Urinary bladder (tissue), 4 donors: ENCODE data around the gene ZNF614. TPM values are rescaled to one million over a fixed set of nuclear protein-coding genes. Genes with fewer than 3 reads are reported as not detected.
"Not testable (repeated sequence)": the region's sequence is repeated elsewhere in the genome, so short reads cannot be mapped to it uniquely, and the experiment has no call there.

Source experiments
- DNase-seq: peaks from one replicate; pipeline ENCODE4 v3.0.0-alpha.2; 2015; ENCODE audit errors: extremely low spot score
- H3K27ac ChIP-seq: one replicate; pipeline ENCODE4 v1.5.1; 2013; ENCODE audit warnings: low read depth, mild to moderate bottlenecking, moderate library complexity
- H3K36me3 ChIP-seq: one replicate; pipeline ENCODE4 v1.6.1; 2013; ENCODE audit warnings: mild to moderate bottlenecking, moderate library complexity; ENCODE audit not compliant: insufficient read depth
- H3K4me1 ChIP-seq: one replicate; pipeline ENCODE4 v1.6.1; 2013; ENCODE audit warnings: mild to moderate bottlenecking, moderate library complexity; ENCODE audit not compliant: insufficient read depth
- H3K4me3 ChIP-seq: one replicate; pipeline ENCODE4 v1.5.1; 2013; ENCODE audit warnings: low read depth, low read length
- WGBS: extraction: QIAGEN DNeasy Blood & Tissue Kit; methylation state at CpG from one replicate; pipeline ENCODE4 v1.1.7; 2013; 5-methylcytosine and 5-hydroxymethylcytosine counted together
- polyA plus RNA-seq: library from polyadenylated mRNA; stranded (reverse); fragments of 200-250 nt; gene quantifications from one replicate; pipeline ENCODE4 v1.2.3, GENCODE V29; 2013
- total RNA-seq: library from RNA; depleted of rRNA; stranded (reverse); fragments of >200 nt; gene quantifications from one replicate; pipeline ENCODE4 v1.2.3, GENCODE V29; 2014
- donor health status: healthy with polysubstance abuse.
- donor health status: healthy.

The ZNF614 gene
- total and polyA plus RNA-seq, 2 donors = 6.5 to 21.1 TPM

GRCh38 chr19:51977346-51977745 lies 50.8 kb downstream of the ZNF614 start:
- Histone ChIP-seq H3K4me3 (no peak overlapping the region), H3K27ac (no peak overlapping the region), H3K36me3 (peaks cover 15% of the 10 kb centered on the region), H3K4me1 (no peaks in the 10 kb centered on the region)
- no peak for DNase-seq
- 77% methylated on average over 7 of the region's 7 CpGs for WGBS

- DNase-seq = no peak
- Histone ChIP-seq H3K4me3 (no peak overlapping the region), H3K27ac (no peak overlapping the region), H3K36me3 (peaks cover 16% of the 10 kb centered on the region), H3K4me1 (no peaks in the 10 kb centered on the region)
- 89% methylated on average over 3 of the region's 3 CpGs for WGBS
Measured at GRCh38 chr19:51976852-51977251, 51.3 kb downstream of the ZNF614 start.

GRCh38 chr19:51975787-51976186 lies 52.4 kb downstream of the ZNF614 start:
- 96% methylated on average over 16 of the region's 17 CpGs for WGBS
- not testable (repeated sequence) for H3K4me3 ChIP-seq

GRCh38 chr19:51971624-51972023 lies 56.6 kb downstream of the ZNF614 start:
- Histone ChIP-seq H3K4me1 (no peaks in the 10 kb centered on the region), H3K4me3 (no peak overlapping the region)

More at GRCh38 chr19:51975787-51976186, 52.4 kb downstream of the ZNF614 start:
- DNase-seq, H3K4me1 ChIP-seq, H3K27ac ChIP-seq: not testable (repeated sequence)
- peaks cover 22% of the 10 kb centered on the region for H3K36me3 ChIP-seq

GRCh38 chr19:51970718-51971117 lies 57.5 kb downstream of the ZNF614 start:
- Histone ChIP-seq H3K27ac (no peak overlapping the region), H3K4me3 (no peak overlapping the region), H3K36me3 (peaks cover 35% of the 10 kb centered on the region), H3K4me1 (no peaks in the 10 kb centered on the region)
- DNase-seq = no peak
- WGBS = 100% methylated on average over 1 of the region's 1 CpG

More at GRCh38 chr19:51971624-51972023, 56.6 kb downstream of the ZNF614 start:
- no peak for DNase-seq
- Histone ChIP-seq H3K27ac (no peak overlapping the region), H3K36me3 (peaks cover 31% of the 10 kb centered on the region)
- 99% methylated on average over 4 of the region's 4 CpGs for WGBS

GRCh38 chr19:51965583-51965982 lies 62.6 kb downstream of the ZNF614 start:
- H3K4me1 ChIP-seq = no peaks in the 10 kb centered on the region
- H3K27ac ChIP-seq = no peak overlapping the region
- no peak for DNase-seq
- H3K36me3 ChIP-seq = peaks cover 22% of the 10 kb centered on the region
- WGBS = 98% methylated on average over 5 of the region's 5 CpGs
- no peak overlapping the region for H3K4me3 ChIP-seq

Other genes with a start within 250 kb of the ZNF614 start
- 1.0 TPM for gene FPR3, start 233.2 kb downstream of the ZNF614 start, total RNA-seq
- gene FPR3, start 233.2 kb downstream of the ZNF614 start, polyA plus RNA-seq = 5.8 TPM
- gene ZNF577, start 140.4 kb downstream of the ZNF614 start, total RNA-seq = 26.8 TPM
- gene ZNF577, start 140.4 kb downstream of the ZNF614 start, polyA plus RNA-seq = 17.2 TPM
- 16.6 TPM for gene ZNF649, start 123.4 kb downstream of the ZNF614 start, total RNA-seq
- 12.4 TPM for gene ZNF649, start 123.4 kb downstream of the ZNF614 start, polyA plus RNA-seq
- gene ZNF613, start 100.9 kb downstream of the ZNF614 start, total RNA-seq = 11.3 TPM
- 4.3 TPM for gene ZNF613, start 100.9 kb downstream of the ZNF614 start, polyA plus RNA-seq
- 19.7 TPM for gene ZNF350, start 41.5 kb downstream of the ZNF614 start, total RNA-seq
- 9.0 TPM for gene ZNF350, start 41.5 kb downstream of the ZNF614 start, polyA plus RNA-seq
- gene ZNF615, start 20.2 kb downstream of the ZNF614 start, total RNA-seq = 28.3 TPM
- gene ZNF615, start 20.2 kb downstream of the ZNF614 start, polyA plus RNA-seq = 8.1 TPM
- gene ZNF432, start 20.5 kb upstream of the ZNF614 start, total RNA-seq = 28.6 TPM
- 5.7 TPM for gene ZNF432, start 20.5 kb upstream of the ZNF614 start, polyA plus RNA-seq
- 62.0 TPM for gene ZNF841, start 67.4 kb upstream of the ZNF614 start, total RNA-seq
- gene ZNF841, start 67.4 kb upstream of the ZNF614 start, polyA plus RNA-seq = 7.0 TPM
- gene ZNF616, start 111.6 kb upstream of the ZNF614 start, total RNA-seq = 26.1 TPM
- 4.9 TPM for gene ZNF616, start 111.6 kb upstream of the ZNF614 start, polyA plus RNA-seq
- 27.8 TPM for gene ZNF836, start 143.2 kb upstream of the ZNF614 start, total RNA-seq
- gene ZNF836, start 143.2 kb upstream of the ZNF614 start, polyA plus RNA-seq = 6.7 TPM
- 93.6 TPM for gene PPP2R1A, start 161.7 kb upstream of the ZNF614 start, total RNA-seq
- gene PPP2R1A, start 161.7 kb upstream of the ZNF614 start, polyA plus RNA-seq = 182 TPM
- 28.1 TPM for gene ZNF766, start 241.2 kb upstream of the ZNF614 start, total RNA-seq
- 11.7 TPM for gene ZNF766, start 241.2 kb upstream of the ZNF614 start, polyA plus RNA-seq